Left colon (tissue), 2 donors: ENCODE measurements around the gene PIEZO1. TPM values are rescaled to one million over a fixed set of nuclear protein-coding genes. Genes with fewer than 3 reads are reported as not detected.

Experiments
- ATAC-seq: fragments of 200-7000 bp; cut with Tn5 transposase; one replicate; pipeline ENCODE4 v1.9.1; 2020; ENCODE audit warnings: mild to moderate bottlenecking, moderate library complexity
- DNase-seq, 2 donors: peaks; one replicate each; pipeline ENCODE4 v3.0.0-alpha.2; 2020
- intact Hi-C, 2 donors: fragments of 100-400 bp; cut with DNase I in 1 of 2; cut with micrococcal nuclease in 1 of 2; formaldehyde crosslinking; loops; one replicate each; pipeline versions ENCODE4 v1.11.2 to v1.14.0; 2022; cut with DNase I, micrococcal nuclease
- total RNA-seq, 2 donors: library from RNA; stranded (reverse); fragmentation: NEBNext Ultra II Directional; extraction: Animal tissue kit (Norgen Biotek cat#: 25700); gene quantifications; one replicate each; pipeline ENCODE4 v1.2.1, GENCODE V29; 2021
- donor health status: DM: no; HTN: no; CAD: no.
- donor health status: DM: yes; HTN: yes; CAD: no.

PIEZO1 gene
- total RNA-seq, 2 donors from 2014 or later = 118 to 146 TPM

- DNase-seq (no peak), ATAC-seq (peak; percentile 17)
- intact Hi-C loops = no loop called here
Observed at GRCh38 chr16:88705801-88706228, 79.2 kb downstream of the PIEZO1 start.

- intact Hi-C loops = no loop called here
- ATAC-seq = no peak
- DNase-seq = no peak
Observed at GRCh38 chr16:88705076-88705684, 79.8 kb downstream of the PIEZO1 start.

- peak in 1 of 2 donors; percentile 64 for DNase-seq
- no peak for ATAC-seq
- intact Hi-C loops = no loop called here
Observed at GRCh38 chr16:88703486-88704309, 81.3 kb downstream of the PIEZO1 start.

- no peak for DNase-seq
- intact Hi-C loops = no loop called here
- ATAC-seq = no peak
Observed at GRCh38 chr16:88702371-88703210, 82.4 kb downstream of the PIEZO1 start.

GRCh38 chr16:88701581-88702370 lies 83.2 kb downstream of the PIEZO1 start:
- DNase-seq (no peak), ATAC-seq (no peak)
- intact Hi-C loops = no loop called here

GRCh38 chr16:88700636-88701482 lies 84.2 kb downstream of the PIEZO1 start:
- ATAC-seq (peak; percentile 51), DNase-seq (peak; percentile 90)
- intact Hi-C loops = no loop called here

- no peak for ATAC-seq
- intact Hi-C loops = no loop called here
- DNase-seq = no peak
Observed at GRCh38 chr16:88700322-88700635, 84.7 kb downstream of the PIEZO1 start.

- intact Hi-C loops = no loop called here
- DNase-seq (no peak), ATAC-seq (no peak)
Observed at GRCh38 chr16:88699180-88699579, 85.8 kb downstream of the PIEZO1 start.

GRCh38 chr16:88698646-88699045 lies 86.4 kb downstream of the PIEZO1 start:
- DNase-seq (no peak), ATAC-seq (no peak)
- intact Hi-C loops = no loop called here

- intact Hi-C loops = no loop called here
- DNase-seq (no peak), ATAC-seq (no peak)
Observed at GRCh38 chr16:88697831-88698615, 87.0 kb downstream of the PIEZO1 start.

- no peak for ATAC-seq
- intact Hi-C loops = no loop called here
- no peak for DNase-seq
Observed at GRCh38 chr16:88697116-88697830, 87.7 kb downstream of the PIEZO1 start.

- intact Hi-C loops = no loop called here
- DNase-seq = no peak
- ATAC-seq = no peak
Observed at GRCh38 chr16:88696441-88696840, 88.6 kb downstream of the PIEZO1 start.

GRCh38 chr16:88695753-88696152 lies 89.3 kb downstream of the PIEZO1 start:
- no peak for DNase-seq

GRCh38 chr16:88695218-88695617 lies 89.8 kb downstream of the PIEZO1 start:
- DNase-seq (no peak), ATAC-seq (no peak)
- intact Hi-C loops = no loop called here

More at GRCh38 chr16:88695753-88696152, 89.3 kb downstream of the PIEZO1 start:
- no peak for ATAC-seq
- intact Hi-C loops = no loop called here

- DNase-seq = no peak
- intact Hi-C loops = no loop called here
- no peak for ATAC-seq
Observed at GRCh38 chr16:88694221-88695087, 90.6 kb downstream of the PIEZO1 start.
